CD4-positive, alpha-beta T cell treated with Interferon alpha-2 for 1 hour (primary cell): ENCODE results near the gene DNAJB6.
A peak's percentile ranks its signal among the peaks of the same experiment; 100 is the strongest.
"Not testable (repeated sequence)": the region's sequence is repeated elsewhere in the genome, so short reads cannot be mapped to it uniquely, and the experiment has no call there.

Experiments
- DNase-seq, 2 donors: peaks; one replicate each; pipeline ENCODE4 v3.0.0-alpha.2; 2020 to 2022

DNAJB6 gene

DNA sequence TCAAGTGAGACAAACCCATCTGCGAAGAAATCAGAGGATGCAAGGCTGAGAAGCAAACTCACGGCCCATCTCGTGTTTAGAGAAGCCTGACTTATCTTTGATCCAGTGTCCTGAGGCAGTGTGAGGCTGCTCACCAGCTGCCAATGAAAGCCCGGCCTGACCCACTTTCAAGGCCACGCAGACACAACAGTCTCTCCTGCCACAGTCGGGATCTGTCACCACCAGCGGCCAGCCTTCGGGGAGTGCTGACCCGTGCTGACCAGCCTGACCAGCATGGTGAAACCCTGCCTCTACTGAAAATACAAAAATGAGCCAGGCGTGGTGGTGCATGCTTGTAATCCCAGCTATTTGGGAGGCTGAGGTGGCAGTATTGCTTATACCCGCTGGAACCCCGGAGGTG is 7.4 kb upstream of the DNAJB6 start:
- no peak for DNase-seq

DNA sequence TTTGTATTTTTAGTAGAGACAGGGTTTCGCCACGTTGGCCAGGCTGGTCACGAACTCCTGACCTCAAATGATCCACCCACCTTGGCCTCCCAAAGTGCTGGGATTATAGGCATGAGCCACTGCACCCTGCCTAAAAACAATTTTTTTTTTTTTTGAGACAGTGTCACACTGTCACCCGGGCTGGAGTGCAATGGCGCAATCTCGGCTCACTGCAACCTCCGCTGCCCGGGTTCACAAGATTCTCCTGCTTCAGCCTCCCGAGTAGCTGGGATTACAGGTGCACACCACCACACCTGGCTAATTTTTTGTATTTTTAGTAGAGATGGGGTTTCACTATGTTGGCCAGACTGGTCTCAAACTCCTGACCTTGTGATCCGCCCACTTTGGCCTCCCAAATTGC is 6.2 kb upstream of the DNAJB6 start:
- DNase-seq: not testable (repeated sequence)

DNA sequence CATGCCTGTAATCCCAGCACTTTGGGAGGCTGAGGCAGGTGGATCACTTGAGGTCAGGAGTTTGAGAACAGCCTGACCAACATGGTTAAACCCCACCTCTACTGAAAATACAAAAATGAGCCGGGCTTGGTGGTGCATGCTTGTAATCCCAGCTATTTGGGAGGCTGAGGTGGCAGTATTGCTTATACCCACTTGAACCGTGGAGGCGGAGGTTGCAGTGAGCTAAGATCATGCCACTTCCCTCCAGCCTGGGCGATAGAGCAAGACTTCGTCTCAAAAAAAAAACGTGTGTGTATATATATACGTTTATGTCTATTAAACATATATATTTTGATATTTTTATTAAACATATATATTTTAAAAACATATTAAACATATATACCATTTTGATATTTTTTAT is 5.8 kb upstream of the DNAJB6 start:
- DNase-seq: not testable (repeated sequence)

DNA sequence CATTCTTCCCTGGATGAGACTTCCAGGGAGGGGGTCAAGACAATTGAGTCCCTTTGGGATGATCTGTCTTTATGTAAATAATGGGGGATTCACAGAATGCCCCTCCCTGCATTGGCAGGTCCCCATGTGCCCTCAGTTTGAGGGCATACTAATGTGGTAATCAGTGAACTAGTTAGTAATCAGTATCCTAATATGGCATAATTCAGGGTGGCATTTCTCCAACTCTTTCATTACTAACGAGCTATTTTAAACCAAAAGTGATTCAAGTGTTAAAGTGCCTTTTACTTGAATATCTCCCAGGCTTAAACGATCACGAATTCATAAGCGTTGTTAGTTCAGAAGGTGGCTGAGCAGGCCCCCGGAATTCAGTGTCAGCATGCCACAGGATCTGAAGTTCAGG is 1.6 kb upstream of the DNAJB6 start:
- DNase-seq: no peak

DNA sequence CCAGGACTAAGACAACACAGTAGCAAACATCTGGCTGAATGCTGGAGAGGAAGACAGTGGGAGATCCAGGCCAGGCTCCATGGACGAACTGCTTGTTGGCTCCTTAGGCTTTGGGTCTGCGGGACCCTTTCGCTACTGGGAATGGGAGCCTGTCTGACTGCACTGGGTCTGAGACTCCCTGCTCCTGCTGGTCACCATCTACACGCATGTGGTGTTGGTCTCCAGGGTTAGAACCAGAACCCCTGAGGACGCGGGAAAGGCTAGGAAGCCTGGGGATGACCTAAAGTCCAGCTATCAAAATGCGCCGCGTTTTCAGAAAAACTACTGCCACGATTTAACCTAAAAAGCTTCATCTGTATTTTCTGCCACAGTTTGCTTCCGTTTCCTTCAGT is 817 bp upstream of the DNAJB6 start:
- no peak for DNase-seq

DNA sequence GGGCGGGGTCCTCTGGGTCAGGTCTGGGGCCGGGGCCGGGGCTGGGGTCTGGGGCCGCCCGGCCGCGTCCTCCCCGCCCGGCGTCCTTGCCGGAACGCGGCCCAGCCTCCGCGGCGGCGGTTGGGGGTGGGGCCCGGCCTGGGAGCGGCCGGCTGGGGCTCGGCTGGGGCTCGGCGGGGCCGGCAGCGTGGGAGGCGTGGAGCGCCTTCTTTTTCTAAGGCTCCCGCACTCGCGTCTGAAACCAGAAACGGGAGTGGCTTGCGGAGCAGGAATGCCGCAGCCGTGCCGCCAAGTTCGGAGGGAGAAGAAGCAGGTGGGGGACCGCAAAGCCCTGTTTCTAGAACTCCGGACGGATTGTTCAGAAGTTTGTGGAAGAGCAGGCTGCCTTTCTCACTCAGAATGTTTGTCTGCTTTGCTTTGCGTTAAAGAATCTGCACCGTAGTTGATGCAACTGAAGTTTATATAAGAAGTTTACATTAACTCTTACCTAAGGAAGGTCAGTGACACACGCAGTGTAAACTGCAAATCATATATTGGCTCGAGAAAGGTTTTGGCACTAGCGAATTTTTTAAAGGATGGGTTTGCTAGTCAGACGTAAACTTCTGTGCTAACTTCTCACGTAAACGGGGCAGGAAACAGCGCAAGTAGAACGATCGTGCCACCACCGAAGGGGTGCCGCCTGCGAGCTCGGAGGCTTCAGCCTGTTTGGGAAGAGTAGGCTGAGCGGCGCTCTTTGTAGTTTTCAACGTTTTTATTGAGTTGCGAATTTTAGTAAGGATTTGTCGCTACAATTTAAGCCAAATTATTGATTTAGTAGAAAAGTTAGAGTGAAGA is 729 bp downstream of the DNAJB6 start:
- DNase-seq: peak; percentile 42 to 64

DNA sequence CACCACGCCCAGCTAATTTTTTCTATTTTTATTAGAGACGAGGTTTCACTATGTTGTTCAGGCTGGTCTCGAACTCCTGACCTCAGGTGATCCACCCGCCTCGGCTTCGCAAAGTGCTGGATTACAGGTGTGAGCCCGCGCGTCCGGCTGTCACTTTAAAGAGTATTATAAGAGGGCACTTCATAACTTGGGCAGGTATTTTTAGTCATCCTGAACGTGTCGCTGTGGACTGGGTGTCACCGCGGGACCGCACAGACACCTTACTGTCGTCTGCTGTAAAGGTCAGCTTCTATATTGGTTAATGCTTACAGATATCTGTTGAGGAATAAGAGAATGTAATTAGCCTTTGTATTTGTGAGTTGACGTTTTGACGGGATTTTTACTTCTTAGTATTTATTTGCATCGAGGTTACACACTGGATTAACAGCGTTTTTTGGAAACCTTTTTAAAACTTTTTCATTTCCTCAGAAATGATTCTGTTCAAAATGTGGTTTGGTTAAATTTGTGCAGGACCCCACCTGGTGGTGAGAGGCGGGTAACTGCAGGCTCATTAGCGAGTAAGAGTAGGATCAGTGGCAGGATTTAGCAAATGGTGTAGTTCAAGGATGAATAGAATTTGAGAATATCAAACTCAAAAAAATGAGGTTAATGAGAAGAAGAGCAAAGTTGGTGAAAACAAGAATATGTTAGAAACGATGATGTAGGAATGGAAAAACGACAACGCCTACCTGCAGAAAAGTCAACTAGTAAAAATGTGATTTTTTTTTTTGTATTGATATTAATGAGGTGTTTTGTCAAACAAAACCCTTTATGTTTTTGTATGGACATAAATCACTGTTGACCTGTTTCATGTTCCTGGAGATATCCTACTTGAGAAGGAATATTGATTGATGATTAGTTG is 3.2 kb downstream of the DNAJB6 start:
- DNase-seq: peak; percentile 66 to 83

DNA sequence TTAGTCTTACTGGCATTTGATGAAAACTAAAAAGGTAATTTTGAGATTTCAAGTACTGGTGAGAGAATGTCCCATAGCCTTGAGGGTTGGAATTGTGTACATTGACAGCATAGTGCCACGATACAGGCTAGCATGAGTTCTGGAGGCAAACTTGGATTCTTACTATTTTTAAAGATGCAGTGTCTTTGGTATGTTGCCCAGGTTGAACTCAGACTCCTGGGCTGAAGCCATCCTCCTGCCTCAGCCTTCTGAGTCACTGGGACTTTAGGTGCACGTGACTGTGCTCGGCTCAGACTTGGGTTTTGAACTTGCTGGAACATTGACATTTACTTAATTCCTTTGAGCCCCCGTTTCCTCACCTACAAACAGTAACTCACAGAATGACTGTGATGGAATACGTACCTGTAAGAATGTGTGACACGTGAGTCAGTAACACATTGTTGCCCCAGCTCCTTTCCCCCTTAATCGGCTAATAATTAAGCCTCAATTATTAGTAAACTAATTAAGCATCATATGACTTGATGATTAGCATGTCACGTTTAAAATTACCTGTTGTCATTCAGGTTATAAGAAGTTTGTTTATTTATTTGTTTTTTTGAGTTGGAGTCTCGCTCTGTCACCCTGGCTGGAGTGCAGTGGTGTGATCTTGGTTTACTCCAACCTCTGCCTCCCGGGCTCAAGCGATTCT is 10.6 kb downstream of the DNAJB6 start:
- DNase-seq: no peak

DNA sequence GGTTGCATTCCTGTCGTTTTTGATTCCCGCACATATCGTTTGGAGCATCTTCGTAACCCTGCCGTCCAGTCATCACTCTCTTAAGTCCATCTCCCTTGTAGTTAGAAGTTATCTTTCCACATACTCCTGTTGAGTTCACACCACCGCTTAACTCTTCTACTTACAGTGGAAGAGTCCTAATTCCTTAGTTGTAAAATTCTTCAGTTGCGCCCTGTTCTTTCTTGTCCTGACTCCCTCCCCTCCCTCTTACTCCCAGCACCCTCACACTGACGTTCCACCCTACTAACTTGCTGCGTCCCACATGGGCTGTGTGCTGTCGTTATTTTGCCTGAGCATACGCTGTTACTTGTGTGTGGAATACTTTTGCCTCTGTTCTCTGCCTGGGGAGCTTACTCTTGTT is 11.7 kb downstream of the DNAJB6 start:
- peak in 1 of 2 donors; percentile 0 for DNase-seq

DNA sequence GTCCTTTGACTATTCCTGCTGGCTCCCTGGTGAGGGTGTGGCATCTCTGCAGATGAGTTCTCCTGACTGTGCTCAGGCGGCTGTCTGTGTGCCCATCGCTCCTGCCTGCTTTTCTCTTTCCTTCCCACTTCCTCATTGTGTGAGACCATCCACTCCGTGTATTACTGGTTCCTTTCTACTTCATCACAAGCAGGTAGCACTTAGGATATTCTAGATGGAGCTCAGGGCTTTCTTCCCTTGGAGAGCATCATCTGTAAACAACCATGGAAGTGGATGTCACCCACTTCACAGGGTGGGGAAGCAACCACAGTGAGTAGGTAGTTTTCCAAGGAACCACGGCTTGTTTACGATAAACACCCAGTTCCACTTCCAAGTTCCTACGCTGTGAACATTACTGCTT is 15.7 kb downstream of the DNAJB6 start:
- no peak for DNase-seq

DNA sequence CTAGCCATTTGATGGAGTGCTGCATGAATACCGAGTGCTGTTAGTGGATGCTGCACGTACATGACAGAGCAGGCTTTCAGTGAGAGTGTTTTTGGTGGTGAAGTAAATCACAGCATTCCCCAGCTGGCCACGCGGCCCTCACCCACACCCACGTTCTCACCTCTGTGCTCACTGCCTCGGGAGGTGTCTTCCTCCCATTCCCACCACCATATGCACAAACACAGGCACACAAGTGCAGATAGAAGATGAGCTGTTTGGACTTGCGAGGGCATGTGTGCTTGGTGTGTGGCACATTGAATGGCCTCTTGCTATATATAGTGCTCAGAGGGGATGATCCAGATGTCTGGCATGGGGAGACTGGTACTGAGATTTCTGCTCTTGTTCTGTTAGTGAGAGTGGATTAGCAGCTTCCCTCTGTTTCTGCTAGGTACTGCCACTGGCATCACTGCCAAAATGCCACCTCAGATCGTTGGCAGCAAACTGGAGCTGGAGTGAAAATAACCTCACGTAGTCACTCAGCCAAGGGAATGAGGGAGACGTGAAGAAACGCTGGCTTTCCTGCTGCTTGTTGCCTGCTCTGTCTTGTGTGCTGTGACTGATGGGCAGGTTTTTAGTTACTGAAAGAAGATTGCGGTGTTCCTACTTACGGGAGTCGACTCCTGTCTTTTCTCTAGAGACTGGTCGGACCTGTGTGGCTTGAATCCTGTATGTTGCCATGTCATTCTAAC is 19.1 kb downstream of the DNAJB6 start:
- DNase-seq: no peak

DNA sequence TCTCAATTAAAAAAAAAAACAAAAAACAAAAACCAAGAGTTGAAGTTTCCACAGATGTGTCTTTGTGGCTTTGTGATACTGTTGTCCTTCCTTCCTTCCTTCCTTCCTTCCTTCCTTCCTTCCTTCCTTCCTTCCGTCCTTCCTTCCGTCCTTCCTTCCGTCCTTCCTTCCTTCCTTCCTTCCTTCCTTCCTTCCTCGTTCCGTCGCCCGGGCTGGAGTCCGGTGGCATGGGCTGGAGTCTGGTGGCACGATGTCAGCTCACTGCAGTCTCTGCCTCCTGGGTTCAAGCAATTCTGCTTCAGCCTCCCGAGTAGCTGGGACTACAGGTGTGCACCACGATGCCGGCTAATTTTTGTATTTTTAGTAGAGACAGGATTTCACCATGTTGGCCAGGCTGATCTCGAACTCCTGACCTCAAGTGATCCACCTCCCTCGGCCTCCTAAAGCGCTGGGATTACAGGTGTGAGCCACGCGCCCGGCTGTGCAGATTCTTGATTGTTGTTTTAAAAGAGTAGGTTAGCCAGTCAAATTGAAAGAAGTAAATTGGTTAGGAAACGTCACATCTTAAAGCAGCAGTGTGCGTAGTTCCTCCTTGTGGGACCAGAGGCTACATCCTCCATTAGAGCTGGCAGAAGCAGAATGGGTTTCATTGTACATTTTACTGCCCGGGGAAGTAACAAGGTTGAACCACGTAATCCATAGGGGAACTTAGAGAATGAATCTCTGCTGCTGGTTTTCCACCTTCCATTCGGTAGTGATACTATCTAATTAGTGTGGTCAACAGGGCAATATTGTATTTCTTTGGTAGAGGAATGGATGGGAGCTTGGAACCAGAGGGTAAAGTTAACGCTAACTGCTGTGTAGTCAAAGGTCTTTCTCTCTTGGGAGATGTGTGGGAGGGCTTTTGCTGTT is 20.6 kb downstream of the DNAJB6 start:
- no peak for DNase-seq

DNA sequence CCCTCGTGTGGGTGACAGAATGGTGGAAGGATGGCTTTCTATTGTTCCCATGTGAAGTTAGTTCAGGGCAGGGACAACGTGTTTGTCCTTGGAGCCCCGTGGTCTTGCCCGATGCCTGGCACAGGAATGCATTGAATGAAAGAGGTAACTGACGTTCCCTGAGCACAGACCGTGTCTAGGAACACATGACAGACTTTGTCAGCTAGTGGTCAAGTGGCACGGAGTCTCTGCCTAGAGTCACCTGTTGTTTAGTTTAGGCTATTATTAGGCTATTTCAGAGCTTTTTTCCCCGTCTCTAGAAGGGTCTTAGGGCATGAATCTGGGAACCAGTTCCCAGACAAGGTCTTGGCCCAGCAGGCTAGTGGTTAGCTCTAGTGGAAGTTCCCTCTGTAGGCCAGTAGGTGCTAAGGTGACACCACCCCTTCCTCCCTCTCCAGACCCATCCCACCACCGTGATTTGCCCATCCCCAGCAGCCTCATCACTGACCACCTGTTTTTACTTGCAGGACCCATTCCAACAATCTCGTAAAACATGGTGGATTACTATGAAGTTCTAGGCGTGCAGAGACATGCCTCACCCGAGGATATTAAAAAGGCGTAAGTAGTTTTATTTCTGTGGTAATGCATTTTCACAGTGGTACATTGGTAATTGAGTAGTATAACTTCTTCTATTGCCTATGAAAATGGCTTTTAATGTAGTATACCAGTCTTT is 21.4 kb downstream of the DNAJB6 start:
- DNase-seq: no peak

DNA sequence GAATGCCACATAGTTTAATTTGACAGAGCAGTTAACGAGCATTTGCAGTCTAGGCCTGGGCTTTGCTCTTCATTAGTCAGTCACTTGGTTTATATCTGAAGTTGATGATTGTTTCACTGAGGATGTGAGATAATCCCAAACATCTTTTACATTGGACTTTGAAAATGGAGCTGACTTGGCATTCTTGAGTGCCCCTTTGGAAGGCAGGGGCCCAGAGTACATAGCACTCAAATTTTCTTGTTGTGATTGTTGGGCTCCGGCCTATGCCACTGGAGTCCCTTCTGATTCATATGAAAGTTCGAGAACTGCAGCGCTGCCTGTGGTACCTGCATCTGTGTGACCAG is 21.9 kb downstream of the DNAJB6 start:
- no peak for DNase-seq

DNA sequence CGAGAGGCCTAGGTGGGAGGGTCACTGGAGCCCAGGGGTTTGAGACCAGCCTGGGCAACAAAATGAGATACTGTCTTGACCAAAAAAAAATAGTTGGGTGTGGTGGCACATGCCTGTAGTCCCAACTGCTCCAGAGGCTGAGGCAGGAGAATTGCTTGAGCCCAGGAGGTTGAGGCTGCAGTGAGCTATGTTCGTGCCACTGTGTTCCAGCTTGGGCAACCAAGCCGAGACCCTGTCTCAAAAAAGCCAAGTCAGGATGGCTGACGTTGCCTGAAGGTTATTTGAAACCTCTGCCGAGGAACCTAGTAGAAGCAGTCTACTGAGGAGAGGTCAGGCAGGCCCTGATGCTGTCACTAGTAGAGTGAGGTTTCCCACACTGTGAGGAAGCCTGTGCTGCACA is 22.8 kb downstream of the DNAJB6 start:
- DNase-seq: no peak

DNA sequence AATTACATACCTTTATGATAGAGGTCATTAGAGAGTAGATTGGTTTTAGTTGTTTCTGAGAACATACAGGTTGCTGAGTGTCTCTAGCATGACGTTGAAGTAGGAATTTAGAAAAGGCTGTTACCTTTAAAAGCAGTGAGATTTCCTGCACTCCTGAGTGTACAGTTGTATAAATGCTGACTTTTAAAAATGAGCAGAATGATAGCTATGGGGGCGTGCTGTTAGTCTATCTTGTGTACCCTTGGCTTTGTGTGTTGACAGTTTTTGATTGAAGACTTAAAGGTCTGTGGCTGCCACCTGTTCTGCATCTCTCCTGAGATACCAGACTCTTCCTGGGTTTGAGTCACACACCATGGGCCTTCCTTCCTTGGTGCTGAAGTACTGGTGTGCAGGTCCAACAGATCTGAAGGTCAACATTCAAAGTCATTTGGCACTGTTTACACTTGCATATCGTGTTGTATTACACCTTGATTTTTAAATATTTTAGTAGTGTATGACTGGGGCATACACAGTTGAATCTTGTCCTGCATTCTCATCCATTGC is 23.8 kb downstream of the DNAJB6 start:
- DNase-seq: no peak

DNA sequence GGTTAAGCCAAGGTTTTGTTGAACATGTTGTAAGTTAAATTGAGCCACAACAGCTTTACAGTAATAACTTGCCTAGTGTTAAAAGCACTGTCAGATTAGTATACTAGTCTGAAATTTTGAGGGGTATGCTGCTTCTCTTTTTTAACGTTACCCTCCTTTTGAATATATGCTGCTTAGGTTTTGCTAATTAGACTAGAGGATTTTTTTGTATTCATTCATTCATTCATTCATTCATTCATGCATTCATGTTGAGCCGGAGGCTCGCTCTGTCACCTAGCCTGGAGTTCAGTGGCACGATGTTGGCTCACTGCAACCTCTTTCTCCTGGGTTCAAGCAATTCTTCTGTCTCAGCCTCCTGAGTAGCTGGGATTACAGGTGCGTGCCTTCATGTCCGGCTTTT is 24.7 kb downstream of the DNAJB6 start:
- DNase-seq: no peak

DNA sequence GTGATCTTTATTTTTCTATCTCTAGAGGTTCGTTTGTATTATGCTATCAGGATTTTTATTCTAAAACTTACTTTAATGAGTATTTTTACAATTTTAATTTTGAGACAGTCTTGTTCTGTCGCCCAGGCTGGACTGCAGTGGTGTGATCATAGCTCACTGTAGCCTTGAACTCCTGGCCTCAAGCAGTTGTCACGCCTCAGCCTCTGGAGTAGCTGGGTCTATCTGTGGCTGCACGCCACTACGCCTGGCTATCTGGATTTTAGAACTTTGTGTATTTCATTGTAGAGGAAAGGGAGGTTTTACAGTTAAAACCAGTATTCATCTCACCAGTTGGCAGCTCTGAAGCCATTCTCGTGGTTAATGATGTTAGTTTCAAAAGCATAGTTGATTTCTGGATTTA is 25.9 kb downstream of the DNAJB6 start:
- no peak for DNase-seq

DNA sequence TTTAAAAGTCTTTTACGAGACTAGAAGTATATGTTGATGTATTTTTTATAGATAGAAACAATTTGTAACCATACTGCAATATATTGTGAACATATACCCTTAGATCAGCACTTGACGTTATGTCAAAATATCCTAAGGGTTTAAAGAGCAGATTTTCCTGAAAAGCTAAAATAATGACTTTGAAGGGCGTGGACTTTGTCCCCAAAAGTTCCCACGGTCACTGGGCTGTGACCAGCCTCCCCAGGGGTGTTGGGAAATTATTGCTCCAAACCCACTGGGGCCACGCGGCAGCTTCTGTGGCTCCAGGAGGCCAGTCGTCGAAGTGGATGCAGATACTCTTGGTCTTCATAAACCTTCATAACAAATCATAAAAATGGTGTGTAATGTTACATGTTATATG is 29.9 kb downstream of the DNAJB6 start:
- no peak for DNase-seq

DNA sequence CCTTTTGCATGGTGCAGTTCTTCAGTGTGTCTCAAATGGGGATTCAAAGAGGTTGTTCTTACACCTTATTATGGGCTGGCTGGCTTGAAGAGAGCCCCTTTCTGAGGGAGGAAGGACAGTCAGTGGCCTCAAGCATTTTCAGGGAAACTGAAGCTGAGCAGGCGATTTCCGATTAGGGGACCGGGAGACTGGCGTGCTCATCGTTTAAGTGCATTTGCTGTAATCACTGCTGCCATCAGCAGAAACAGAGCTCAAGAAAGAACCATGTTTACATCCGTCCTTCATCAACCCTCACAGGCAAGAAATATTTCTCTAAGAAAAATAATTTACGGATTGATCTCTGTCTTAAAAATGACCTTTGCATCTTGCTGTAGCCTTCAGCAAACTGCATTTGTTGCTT is 32.2 kb downstream of the DNAJB6 start:
- DNase-seq: no peak

DNA sequence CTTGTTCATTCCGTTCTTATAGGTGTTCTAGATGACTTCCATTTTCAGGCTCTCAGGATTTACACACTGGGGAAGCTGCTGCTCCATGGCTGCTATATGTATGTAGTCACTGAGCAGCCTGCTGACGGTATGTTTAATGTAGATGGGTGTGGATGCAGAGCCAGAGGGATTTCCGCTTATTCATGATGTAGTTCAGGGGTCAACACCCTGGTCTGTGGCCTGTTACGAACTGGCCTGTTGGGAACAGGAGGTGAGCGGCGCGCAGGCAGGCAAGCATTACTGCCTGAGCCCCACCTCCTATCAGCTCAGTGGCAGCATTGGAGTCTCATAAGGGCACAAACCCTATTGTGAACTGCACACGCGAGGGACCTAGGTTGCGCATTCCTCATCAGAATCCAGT is 33.9 kb downstream of the DNAJB6 start:
- DNase-seq: no peak
